Retinal pigment epithelial cell (primary cell): Measurements from ENCODE around the gene ASNSD1.
A peak's percentile ranks its signal among the peaks of the same experiment; 100 is the strongest.
"Not testable (repeated sequence)": the region's sequence is repeated elsewhere in the genome, so short reads cannot be mapped to it uniquely, and the experiment has no call there.

ENCODE experiments used
- DNase-seq: peaks from one replicate; pipeline ENCODE4 v3.0.0-alpha.2; 2010; ENCODE audit warnings: low read depth
- H3K4me3 ChIP-seq: 2 replicates; pipeline ENCODE4 v1.5.1; 2011; ENCODE audit warnings: mild to moderate bottlenecking, low read length, control low read depth, moderate library complexity
- CTCF ChIP-seq: conservative IDR thresholded peaks from 2 replicates; pipeline ENCODE4 v1.5.1; 2011; ENCODE audit warnings: low read depth, low read length, control low read depth, inconsistent platforms

Gene ASNSD1

GRCh38 chr2:189685540-189686229 lies 24.4 kb downstream of the ASNSD1 start:
- DNase-seq = peak; percentile 28
- no peak for TF ChIP-seq CTCF

GRCh38 chr2:189687796-189688195 lies 26.5 kb downstream of the ASNSD1 start:
- not testable (repeated sequence) for H3K4me3 ChIP-seq, DNase-seq

More at GRCh38 chr2:189685540-189686229, 24.4 kb downstream of the ASNSD1 start:
- H3K4me3 ChIP-seq = no peak overlapping the region

GRCh38 chr2:189696223-189696622 lies 35.0 kb downstream of the ASNSD1 start:
- no peak for DNase-seq
- TF ChIP-seq CTCF = no peak
- no peak overlapping the region for H3K4me3 ChIP-seq

GRCh38 chr2:189698020-189698887 lies 37.0 kb downstream of the ASNSD1 start:
- TF ChIP-seq CTCF = peak; percentile 53
- H3K4me3 ChIP-seq = no peak overlapping the region
- DNase-seq = no peak

GRCh38 chr2:189700681-189701080 lies 39.4 kb downstream of the ASNSD1 start:
- no peak for TF ChIP-seq CTCF
- no peak for DNase-seq
- H3K4me3 ChIP-seq = no peak overlapping the region

GRCh38 chr2:189702071-189702470 lies 40.8 kb downstream of the ASNSD1 start:
- TF ChIP-seq CTCF = peak; percentile 36
- no peak overlapping the region for H3K4me3 ChIP-seq
- no peak for DNase-seq

- H3K4me3 ChIP-seq = no peak overlapping the region
- no peak for TF ChIP-seq CTCF
Observed at GRCh38 chr2:189709501-189710221, 48.4 kb downstream of the ASNSD1 start.

GRCh38 chr2:189717593-189717992 lies 56.3 kb downstream of the ASNSD1 start:
- not testable (repeated sequence) for H3K4me3 ChIP-seq, DNase-seq

More at GRCh38 chr2:189709501-189710221, 48.4 kb downstream of the ASNSD1 start:
- no peak for DNase-seq
